GM19467 (cell line): ENCODE results near the gene KLHL30.

ENCODE experiments used
- ATAC-seq: cut with Tn5 transposase; IDR thresholded peaks from one replicate; pipeline ENCODE4 v1.9.1; 2021; ENCODE audit warnings: mild to moderate bottlenecking, moderate library complexity; ENCODE audit not compliant: unreplicated experiment

The KLHL30 gene, protein sequence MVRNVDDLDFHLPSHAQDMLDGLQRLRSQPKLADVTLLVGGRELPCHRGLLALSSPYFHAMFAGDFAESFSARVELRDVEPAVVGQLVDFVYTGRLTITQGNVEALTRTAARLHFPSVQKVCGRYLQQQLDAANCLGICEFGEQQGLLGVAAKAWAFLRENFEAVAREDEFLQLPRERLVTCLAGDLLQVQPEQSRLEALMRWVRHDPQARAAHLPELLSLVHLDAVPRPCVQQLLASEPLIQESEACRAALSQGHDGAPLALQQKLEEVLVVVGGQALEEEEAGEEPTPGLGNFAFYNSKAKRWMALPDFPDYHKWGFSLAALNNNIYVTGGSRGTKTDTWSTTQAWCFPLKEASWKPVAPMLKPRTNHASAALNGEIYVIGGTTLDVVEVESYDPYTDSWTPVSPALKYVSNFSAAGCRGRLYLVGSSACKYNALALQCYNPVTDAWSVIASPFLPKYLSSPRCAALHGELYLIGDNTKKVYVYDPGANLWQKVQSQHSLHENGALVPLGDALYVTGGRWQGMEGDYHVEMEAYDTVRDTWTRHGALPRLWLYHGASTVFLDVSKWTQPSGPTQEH

GRCh38 chr2:238138331-238139195 is at the start of gene KLHL30:
Gene KLHL30, plus strand, starts transcription at chr2:238138668. Its CDS starts 2,087 bp downstream, at chr2:238140755.
- no peak for ATAC-seq

GRCh38 chr2:238090887-238091286 is 47.6 kb upstream of the KLHL30 start:
- no peak for ATAC-seq

- no peak for ATAC-seq
Measured at GRCh38 chr2:238091436-238092060, 46.9 kb upstream of the KLHL30 start.

- ATAC-seq = no peak
Measured at GRCh38 chr2:238092486-238093035, 45.9 kb upstream of the KLHL30 start.

DNA sequence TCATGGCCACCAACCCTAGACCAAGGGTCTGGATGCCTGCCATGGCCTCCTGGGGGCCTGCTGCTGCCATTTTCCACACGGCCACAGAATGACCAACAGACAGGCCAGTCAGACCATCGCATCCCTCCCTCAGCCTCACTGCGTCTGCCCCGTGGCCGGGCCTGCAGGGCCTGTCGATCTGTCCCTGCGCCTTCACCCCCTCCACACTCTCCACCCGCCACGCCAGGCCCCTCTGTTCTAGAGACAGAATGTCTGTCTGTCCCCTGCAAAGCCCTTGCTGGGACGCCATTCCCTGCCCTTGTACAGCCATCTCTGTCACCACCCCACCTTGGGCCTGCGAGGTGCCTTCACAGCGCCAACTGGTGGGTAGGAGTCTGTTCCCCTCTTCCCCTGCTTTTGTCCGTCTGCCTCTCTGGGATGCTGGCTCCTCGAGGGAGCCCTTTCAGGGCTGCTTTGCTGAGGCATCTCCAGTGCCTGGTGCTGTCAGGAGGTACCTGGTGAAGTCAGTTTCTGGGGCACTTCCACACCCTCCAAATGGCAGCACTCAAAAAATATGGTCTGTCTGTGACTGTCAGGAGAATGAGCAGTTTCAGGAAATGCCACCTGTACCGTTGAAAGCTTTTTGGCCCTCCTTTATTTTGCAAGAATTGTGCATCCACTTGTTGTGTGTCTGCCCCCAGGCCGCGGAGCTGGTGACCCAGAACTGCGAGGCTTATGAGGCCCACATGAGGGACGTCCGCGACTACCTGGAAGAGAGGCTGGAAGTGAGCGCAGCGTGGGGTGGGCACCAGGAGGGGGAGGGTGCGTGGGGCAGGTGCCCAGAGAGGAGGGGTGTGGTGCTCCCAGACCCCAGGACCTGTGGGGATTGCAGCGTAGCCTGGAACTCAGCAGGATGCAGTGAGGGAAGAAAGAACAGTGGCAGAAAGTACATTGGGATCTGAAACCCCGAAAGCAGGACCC is 45.0 kb upstream of the KLHL30 start:
- ATAC-seq = no peak

DNA sequence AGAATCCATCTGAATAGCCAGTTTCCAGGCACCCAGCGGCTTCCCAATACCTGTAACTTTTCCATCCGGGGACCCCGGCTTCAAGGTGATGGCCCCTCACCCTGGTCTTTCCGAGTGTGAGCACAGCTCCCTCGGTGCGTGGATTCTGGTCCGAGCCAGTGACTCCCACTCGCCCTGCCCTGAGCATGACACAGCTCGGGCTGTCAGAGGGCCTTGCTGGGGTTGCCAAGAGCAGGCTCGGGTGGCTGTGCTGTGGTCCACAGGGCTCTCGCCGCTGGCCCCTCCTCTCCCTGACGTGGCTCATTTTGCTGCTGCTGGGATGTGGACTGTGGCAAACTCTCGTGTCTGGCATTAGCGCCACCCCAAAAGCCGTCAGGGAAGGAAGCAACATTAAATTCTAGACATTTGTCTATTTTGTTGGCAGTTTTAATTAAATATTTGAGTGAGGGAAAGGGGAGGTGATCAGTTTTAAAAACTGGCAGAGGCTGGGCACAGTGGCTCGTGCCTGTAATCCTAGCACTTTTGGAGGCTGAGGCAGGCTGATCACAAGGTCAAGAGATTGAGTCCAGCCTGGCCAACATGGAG is 43.9 kb upstream of the KLHL30 start:
- no peak for ATAC-seq

- no peak for ATAC-seq
Measured at GRCh38 chr2:238095143-238095542, 43.3 kb upstream of the KLHL30 start.

- no peak for ATAC-seq
Measured at GRCh38 chr2:238096311-238097011, 42.0 kb upstream of the KLHL30 start.

DNA sequence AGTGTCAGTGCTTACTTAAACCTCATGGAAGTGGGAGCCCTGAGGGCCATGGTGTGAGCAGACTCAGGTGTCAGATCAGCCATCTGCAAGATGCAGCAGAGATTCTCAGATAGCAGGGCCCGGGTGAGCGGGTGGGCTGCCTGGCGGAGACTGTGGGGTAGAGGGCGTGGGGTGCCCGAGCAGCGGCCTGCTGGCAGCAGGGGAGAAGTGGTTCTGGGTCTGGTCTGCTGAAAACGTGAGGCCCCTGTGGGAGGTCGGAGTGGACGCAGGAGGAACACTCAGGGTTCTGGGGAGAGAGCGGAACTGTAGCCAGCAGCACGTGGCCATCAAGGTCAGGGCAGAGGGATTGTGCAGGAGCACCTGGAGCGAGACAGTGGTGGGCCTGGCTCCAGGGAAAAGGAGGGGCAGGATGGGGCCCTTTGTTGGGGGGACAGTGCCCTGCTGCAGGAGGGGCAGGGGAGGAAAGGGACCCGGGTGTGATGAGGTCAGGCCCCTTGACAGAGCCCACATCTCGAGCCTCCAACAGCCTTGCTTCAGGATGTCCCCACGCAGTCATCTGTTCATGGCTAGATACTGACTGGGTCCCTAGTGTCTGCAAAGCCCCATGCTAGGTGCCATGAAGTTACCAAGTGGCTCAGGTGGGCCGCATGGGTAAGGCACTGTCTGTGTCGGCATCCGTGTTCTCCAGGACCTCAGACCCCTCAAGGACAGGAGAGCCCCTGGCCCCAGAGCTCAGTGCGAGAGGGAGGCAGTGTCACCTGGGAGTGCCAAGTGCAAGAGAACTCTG is 41.1 kb upstream of the KLHL30 start:
- no peak for ATAC-seq

DNA sequence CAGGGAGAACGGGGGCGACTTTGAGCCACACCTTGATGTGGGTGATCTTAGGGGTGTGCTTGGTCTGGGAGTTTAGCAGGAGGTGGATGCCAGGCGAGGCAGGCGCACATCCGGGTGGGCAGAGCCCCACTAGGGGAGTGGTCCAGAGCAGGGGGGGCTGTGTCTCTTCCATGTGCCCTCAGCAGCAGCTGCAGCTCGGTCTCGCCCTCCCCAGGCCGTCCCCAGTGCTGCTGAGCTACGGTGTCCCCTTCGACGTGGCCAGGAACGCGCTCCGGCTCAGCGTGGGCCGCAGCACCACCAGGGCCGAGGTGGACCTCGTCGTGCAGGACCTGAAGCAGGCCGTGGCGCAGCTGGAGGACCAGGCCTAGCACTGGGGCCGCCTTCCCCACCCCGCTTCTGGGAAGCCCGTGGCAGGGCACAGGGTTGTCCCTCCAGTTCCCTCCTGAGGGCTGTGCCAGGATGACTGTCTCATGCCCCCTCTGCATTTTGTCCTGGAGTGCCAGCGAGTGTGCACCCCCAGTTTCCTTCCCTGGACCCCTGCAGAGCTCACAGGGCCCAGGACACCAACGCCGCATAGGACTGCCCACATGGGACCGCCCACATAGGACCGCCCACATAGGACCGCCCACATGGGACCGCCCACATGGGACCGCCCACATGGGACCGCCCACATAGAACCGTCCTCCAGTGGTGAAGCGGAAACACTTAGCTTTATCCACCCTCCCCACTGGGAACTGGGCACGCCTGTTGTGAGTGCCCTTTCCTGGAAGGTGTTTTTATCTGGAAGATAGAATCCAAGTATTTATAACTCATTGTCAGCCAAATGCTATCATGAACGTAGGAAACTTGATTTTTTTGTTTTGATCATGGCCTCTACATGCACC is 40.2 kb upstream of the KLHL30 start:
- peak; percentile 65 for ATAC-seq

- no peak for ATAC-seq
Measured at GRCh38 chr2:238098901-238099713, 39.4 kb upstream of the KLHL30 start.

DNA sequence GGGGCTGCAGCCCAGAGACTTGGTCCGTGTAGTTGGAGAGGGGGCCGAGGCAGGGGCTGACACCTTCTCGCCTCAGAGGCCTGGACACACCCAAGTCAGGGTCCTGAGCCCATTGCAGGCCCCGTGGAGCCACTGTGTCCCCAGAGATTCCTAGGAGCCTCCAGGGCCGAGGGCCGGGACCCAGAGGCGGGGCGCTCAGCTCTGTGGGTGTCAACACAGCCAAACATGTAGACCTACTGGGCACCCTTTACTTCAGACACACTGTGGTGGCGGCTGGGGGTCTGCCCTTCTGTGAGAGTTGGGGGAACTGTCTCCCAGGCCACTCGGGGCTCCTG is 38.8 kb upstream of the KLHL30 start:
- ATAC-seq = no peak

DNA sequence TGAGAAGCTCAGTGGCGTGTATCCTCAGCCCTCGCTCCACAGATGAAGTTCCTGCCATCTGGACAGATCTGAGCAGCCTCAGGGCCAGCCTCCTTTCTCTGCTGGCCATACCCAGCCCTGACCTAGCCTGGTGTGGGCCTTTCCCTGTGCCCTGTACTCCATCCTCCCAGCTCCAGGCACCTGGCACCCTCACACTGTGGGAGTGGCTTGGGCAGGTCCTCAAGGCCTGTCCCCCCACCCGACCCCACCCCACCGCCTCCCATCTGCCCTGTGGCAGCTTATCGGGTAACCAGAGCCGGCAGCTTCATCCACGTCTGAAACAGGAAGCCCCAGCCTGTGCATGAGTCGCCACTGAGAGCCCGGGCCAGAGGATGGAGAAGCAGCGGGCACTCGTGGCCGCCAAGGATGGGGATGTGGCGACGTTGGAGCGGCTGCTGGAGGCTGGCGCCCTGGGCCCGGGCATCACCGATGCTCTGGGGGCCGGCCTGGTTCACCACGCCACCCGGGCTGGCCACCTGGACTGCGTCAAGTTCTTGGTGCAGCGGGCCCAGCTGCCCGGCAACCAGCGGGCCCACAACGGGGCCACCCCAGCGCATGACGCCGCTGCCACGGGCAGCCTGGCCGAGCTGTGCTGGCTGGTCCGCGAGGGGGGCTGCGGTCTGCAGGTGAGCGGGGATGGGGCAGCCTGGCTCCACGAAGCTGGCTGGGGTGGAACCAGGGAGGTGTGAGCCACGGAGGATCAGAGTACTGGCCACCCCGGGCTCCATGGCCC is 38.2 kb upstream of the KLHL30 start, which contains the start of gene ESPNL:
ESPNL (plus strand) TSS at position 292 of the 772 bp plus-strand sequence; CDS start at position 372, 80 bp downstream.
- ATAC-seq = no peak

DNA sequence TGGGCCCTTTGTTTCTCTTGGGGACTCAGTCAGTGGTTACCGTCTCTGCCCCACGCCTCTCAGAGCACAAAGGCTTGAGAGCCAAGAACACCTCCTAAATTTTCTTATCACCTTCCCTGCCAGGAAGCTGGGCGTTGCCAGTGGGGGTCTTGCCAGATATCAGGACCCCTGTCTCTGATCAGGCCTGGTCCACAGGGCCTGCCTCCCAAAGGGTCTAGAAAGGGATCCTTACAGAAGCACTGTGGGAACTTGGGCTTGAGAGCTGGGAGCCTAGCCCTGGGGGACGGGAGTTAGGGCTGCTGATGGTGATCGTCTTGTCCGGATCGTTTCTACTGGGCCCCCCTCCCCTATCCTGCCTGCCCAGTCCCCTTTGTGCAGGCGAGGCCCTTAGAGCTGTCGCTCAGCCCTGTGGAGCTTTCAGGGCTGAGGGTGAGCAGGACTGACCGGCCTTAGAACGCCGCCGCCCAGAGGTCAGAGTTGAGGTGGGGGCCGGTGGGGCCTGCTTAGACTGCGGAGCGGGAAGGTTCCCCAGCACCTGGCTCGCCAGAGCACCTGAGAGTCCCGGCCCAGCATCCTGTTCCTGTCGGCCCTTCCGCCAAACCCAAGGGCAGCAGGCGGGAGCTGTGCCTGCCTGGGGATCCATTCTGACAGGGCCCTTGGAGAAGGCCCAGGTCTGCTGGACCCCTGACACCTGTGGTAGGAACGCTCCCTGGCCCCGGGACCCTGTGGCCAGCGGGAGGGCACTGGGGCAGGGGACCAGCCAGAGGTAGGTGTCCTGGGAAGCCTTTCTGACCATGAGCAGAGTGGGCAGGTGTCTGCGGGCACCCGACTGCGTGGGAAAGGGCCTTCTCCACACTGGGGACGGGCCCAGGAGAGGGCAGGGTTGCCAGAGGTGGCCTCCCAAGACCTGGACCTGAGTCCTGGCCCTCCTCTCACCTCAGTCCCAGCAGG is 37.4 kb upstream of the KLHL30 start:
- no peak for ATAC-seq
